Endothelial cell of umbilical vein (primary cell): ENCODE data around the gene ALK. TPM values are rescaled to one million over a fixed set of nuclear protein-coding genes. Genes with fewer than 3 reads are reported as not detected.

Experiments used
- BruUV-seq: library from RNA; stranded (reverse); fragments of 400-500 nt; replicated peaks from 2 replicates; lab custom pipeline; 2021; lab: Mats Ljungman, UMichigan
- CTCF ChIA-PET: fragments of 300-600, 350-600 bp; sonication (Branson Sonifier 250); formaldehyde crosslinking; loops from one replicate; lab custom pipeline; 2021; ENCODE audit warnings: antibody characterized with exemption, inconsistent platforms; lab: Charles Lee
- POLR2A ChIA-PET: fragments of 300-600, 350-600 bp; sonication (Branson Sonifier 250); formaldehyde crosslinking; loops from one replicate; lab custom pipeline; 2021; ENCODE audit warnings: antibody characterized with exemption, inconsistent platforms; lab: Charles Lee
- DNase-seq: peaks from one replicate; pipeline ENCODE4 v3.0.0-alpha.2; 2011; ENCODE audit warnings: low read depth, low spot score
- FAIRE-seq: peaks from 2 replicates; lab custom pipeline; 2011; peaks lifted over from hg19 to GRCh38; lab: Jason Lieb, UNC
- H2AFZ ChIP-seq: 2 replicates; pipeline ENCODE4 v1.6.0; 2012; ENCODE audit warnings: low read depth, low read length, control low read depth, inconsistent platforms
- H3K27ac ChIP-seq: 2 replicates; pipeline ENCODE4 v1.5.1; 2011; ENCODE audit warnings: low read depth, mild to moderate bottlenecking, control low read depth, low read length, moderate library complexity; ENCODE audit not compliant: insufficient read depth
- H3K27me3 ChIP-seq, 2 experiments: 2 replicates each; pipeline versions ENCODE4 v1.6.0 to v1.6.1; 2011; ENCODE audit warnings: low read length in 2 of 2, mixed read lengths in 1 of 2; ENCODE audit not compliant: control insufficient read depth in 2 of 2, insufficient read depth in 2 of 2
- H3K36me3 ChIP-seq, 2 experiments: 2 replicates in 1 of 2; 3 replicates in 1 of 2; pipeline ENCODE4 v1.5.1; 2011; ENCODE audit warnings: low read length in 2 of 2, mild to moderate bottlenecking in 1 of 2, moderate library complexity in 1 of 2; ENCODE audit not compliant: control insufficient read depth in 2 of 2, insufficient read depth in 2 of 2; ENCODE audit errors: extremely low read depth in 1 of 2
- H3K4me1 ChIP-seq: 3 replicates; pipeline ENCODE4 v1.5.1; 2011; ENCODE audit warnings: mild to moderate bottlenecking, low read length; ENCODE audit not compliant: control insufficient read depth, insufficient read depth; ENCODE audit errors: extremely low read depth
- H3K4me2 ChIP-seq: 2 replicates; pipeline ENCODE4 v1.6.1; 2011; ENCODE audit warnings: low read length, control low read depth, mixed read lengths; ENCODE audit not compliant: insufficient read depth
- H3K4me3 ChIP-seq, 3 experiments: fragments of 200-600 bp in 1 of 3; sonication (generic), shearing (Covaris generic) in 1 of 3; replicated peaks in 1 of 3; 2 replicates each; pipeline ENCODE4 v1.5.1; 2011 to 2016; ENCODE audit warnings: control low read depth in 3 of 3, low read length in 3 of 3, mild to moderate bottlenecking in 2 of 3, inconsistent platforms in 1 of 3, low read depth in 1 of 3, moderate library complexity in 1 of 3; ENCODE audit not compliant: insufficient read depth in 1 of 3
- H3K79me2 ChIP-seq: 2 replicates; pipeline ENCODE4 v1.6.0; 2012; ENCODE audit warnings: low read length, inconsistent platforms; ENCODE audit not compliant: control insufficient read depth, insufficient read depth
- H3K9ac ChIP-seq: replicated peaks from 2 replicates; pipeline ENCODE3; 2011; ENCODE audit warnings: low read length, control low read depth; ENCODE audit not compliant: insufficient read depth; ENCODE audit errors: extremely low read depth
- H3K9me1 ChIP-seq: replicated peaks from 3 replicates; pipeline ENCODE4 v1.6.0; 2011; ENCODE audit warnings: mild to moderate bottlenecking, low read length; ENCODE audit not compliant: control insufficient read depth, insufficient read depth; ENCODE audit errors: extremely low read depth
- H3K9me3 ChIP-seq: replicated peaks from 2 replicates; pipeline ENCODE4 v1.5.1; 2012; ENCODE audit warnings: low read length, inconsistent platforms; ENCODE audit not compliant: control insufficient read depth, insufficient read depth
- H4K20me1 ChIP-seq: replicated peaks from 2 replicates; pipeline ENCODE3; 2011; ENCODE audit warnings: mild to moderate bottlenecking, low read length; ENCODE audit not compliant: control insufficient read depth, insufficient read depth; ENCODE audit errors: extremely low read depth
- EZH2 ChIP-seq: IDR thresholded peaks from 2 replicates; pipeline ENCODE4 v1.6.1; 2012; ENCODE audit warnings: borderline replicate concordance, low read depth, mild to moderate bottlenecking, moderate library complexity, low read length, inconsistent platforms; ENCODE audit not compliant: severe bottlenecking
- FOS ChIP-seq: IDR thresholded peaks from 2 replicates; pipeline ENCODE4 v1.6.1; 2011; ENCODE audit warnings: mild to moderate bottlenecking, low read length, moderate library complexity, borderline replicate concordance; ENCODE audit not compliant: insufficient read depth
- GATA2 ChIP-seq: IDR thresholded peaks from 2 replicates; pipeline ENCODE4 v1.7.0; 2011; ENCODE audit warnings: low read depth, mild to moderate bottlenecking, moderate library complexity, mixed read lengths, low read length; ENCODE audit not compliant: insufficient read length, insufficient read depth
- JUN ChIP-seq: IDR thresholded peaks from 2 replicates; pipeline ENCODE4 v1.6.1; 2011; ENCODE audit warnings: borderline replicate concordance, low read depth; ENCODE audit not compliant: insufficient read length, insufficient read depth
- MYC ChIP-seq: IDR thresholded peaks from one replicate; pipeline ENCODE4 v1.6.1; 2011; ENCODE audit warnings: mild to moderate bottlenecking, low read depth, low read length
- POLR2A ChIP-seq: IDR thresholded peaks from 2 replicates; pipeline ENCODE4 v1.6.1; 2012; ENCODE audit warnings: low read depth, mild to moderate bottlenecking, control low read depth, low read length
- POLR2AphosphoS5 ChIP-seq: IDR thresholded peaks from 2 replicates; pipeline ENCODE4 v1.6.1; 2012; ENCODE audit warnings: low read depth, mild to moderate bottlenecking, control low read depth, low read length, moderate library complexity; ENCODE audit not compliant: insufficient read depth
- dilution Hi-C: fragments of 300-500 bp; cut with MboI; formaldehyde crosslinking; loops from one replicate; pipeline ENCODE4 v1.15.0; 2019; ENCODE audit warnings: low sequenced_read_pairs; ENCODE audit not compliant: extremely low pct_ligation_motif_present
- intact Hi-C: fragments of 100-400 bp; cut with micrococcal nuclease; formaldehyde crosslinking; loops from one replicate; pipeline ENCODE4 v1.10.0; 2022
- polyA plus RNA-seq, 4 experiments: library from polyadenylated mRNA; depleted of rRNA in 3 of 4; stranded (reverse) in 3 of 4; unstranded in 1 of 4; fragments of >200 nt; gene quantifications; 2 replicates each; pipeline versions ENCODE4 v1.2.1 to v1.2.3, GENCODE V29; 2011 to 2012; ENCODE audit warnings: missing spikeins in 1 of 4
- total RNA-seq: library from RNA; stranded (reverse); gene quantifications from 2 replicates; pipeline ENCODE4 v1.2.3, GENCODE V29; 2021
- TF ChIP-seq, protein P1 (sequence below), 2 donors: IDR thresholded peaks; 1 replicate in 1 of 2; 2 replicates in 1 of 2; pipeline ENCODE4 v1.5.1; 2011; ENCODE audit warnings: low read length in 2 of 2, mild to moderate bottlenecking in 2 of 2, moderate library complexity in 2 of 2, control low read depth in 1 of 2, inconsistent platforms in 1 of 2, low read depth in 1 of 2; ENCODE audit not compliant: insufficient read depth in 1 of 2; ENCODE audit errors: extremely low read depth in 1 of 2
- TF ChIP-seq, protein P2 (sequence below): IDR thresholded peaks from 2 replicates; pipeline ENCODE4 v1.6.1; 2011; ENCODE audit not compliant: insufficient read depth, insufficient read length

The ALK gene
- total and polyA plus RNA-seq, 2 donors (not counting 3 experiments of a cell fraction or from before 2014, with no cell fraction given): not detected

DNA sequence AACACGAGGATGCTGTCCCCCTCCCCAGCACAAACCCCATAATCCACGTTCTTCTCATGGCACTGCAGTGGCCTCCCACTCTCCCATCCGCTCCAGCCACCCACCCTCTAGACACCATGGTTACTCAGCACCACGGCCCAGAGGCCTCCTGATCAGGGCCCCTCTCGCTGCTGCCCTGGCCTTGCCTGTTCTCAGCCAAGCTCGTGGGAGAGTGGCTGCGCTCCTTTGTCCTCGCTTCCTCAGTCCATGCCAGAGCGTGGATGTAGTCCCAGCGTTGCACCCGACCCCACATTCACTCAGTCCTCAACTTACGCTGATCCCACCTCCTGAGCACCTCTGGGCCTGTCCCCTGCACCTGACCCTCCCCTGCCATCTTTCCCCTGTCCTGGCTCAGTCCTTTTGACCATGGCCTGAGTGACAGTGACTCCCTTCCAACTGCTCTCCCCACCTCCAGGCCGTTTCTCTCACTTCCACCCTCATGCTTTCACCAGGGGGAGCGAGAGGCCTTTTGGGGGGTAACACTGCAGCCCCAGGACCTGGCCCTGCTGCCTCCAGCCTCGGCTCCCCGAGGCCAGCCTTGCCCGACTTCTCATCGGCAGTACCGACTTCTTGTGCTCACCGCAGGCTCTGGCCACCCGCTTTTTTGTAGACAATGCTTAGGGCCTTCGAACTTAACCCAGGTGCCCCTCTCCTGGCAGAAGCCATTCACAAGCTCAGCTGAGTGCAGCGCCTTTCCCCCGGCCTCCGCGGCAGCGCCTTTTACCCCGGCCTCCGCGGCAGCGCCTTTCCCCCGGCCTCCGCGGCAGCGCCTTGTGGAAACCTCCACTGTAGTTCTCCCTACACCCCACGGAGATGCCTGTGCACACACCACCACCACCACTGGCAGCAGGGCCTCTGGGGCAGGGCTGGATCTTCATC lies 674.7 kb downstream of the ALK start:
- no peak overlapping the region for H3K27ac ChIP-seq
- no peaks in the 10 kb centered on the region for H3K9me3 ChIP-seq
- CTCF ChIA-PET: no interaction called here
- H2AFZ ChIP-seq: no peak overlapping the region
- H3K4me3 ChIP-seq: no peak overlapping the region
- no peaks in the 10 kb centered on the region for H3K36me3 ChIP-seq
- intact Hi-C loops (no loop called here), dilution Hi-C loops (no loop called here)
- H3K9ac ChIP-seq: no peak overlapping the region
- H4K20me1 ChIP-seq: no peaks in the 10 kb centered on the region
- no peak overlapping the region for H3K4me2 ChIP-seq
- TF ChIP-seq EZH2 (no peak), POLR2AphosphoS5 (no peak), JUN (no peak), FOS (no peak), POLR2A (no peak), GATA2 (no peak), MYC (no peak)
- TF ChIP-seq, protein P1, sequence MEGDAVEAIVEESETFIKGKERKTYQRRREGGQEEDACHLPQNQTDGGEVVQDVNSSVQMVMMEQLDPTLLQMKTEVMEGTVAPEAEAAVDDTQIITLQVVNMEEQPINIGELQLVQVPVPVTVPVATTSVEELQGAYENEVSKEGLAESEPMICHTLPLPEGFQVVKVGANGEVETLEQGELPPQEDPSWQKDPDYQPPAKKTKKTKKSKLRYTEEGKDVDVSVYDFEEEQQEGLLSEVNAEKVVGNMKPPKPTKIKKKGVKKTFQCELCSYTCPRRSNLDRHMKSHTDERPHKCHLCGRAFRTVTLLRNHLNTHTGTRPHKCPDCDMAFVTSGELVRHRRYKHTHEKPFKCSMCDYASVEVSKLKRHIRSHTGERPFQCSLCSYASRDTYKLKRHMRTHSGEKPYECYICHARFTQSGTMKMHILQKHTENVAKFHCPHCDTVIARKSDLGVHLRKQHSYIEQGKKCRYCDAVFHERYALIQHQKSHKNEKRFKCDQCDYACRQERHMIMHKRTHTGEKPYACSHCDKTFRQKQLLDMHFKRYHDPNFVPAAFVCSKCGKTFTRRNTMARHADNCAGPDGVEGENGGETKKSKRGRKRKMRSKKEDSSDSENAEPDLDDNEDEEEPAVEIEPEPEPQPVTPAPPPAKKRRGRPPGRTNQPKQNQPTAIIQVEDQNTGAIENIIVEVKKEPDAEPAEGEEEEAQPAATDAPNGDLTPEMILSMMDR (IDR thresholded peaks at IDR 0.05; ENCODE audit: extremely low read depth in 1 of 2, insufficient read depth in 1 of 2, low read depth in 1 of 2, low read length in 2 of 2): no peak
- TF ChIP-seq, protein P2, sequence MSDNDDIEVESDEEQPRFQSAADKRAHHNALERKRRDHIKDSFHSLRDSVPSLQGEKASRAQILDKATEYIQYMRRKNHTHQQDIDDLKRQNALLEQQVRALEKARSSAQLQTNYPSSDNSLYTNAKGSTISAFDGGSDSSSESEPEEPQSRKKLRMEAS: no peak
- DNase-seq (no peak), FAIRE-seq (no peak)
- POLR2A ChIA-PET: no interaction called here
- no TSS peak for BruUV-seq
- H3K4me1 ChIP-seq: no peaks in the 10 kb centered on the region
- no peaks in the 10 kb centered on the region for H3K9me1 ChIP-seq
- no peaks in the 10 kb centered on the region for H3K27me3 ChIP-seq
- no peaks in the 10 kb centered on the region for H3K79me2 ChIP-seq
